ENCODE measurements around the gene CSAG2.

CSAG2 gene

GRCh38 chrX:152663086-152663485 is 46.0 kb downstream of the CSAG2 start:
- DNase-seq (ENCODE audit: low read depth), result no peak

GRCh38 chrX:152658302-152658701 is 50.8 kb downstream of the CSAG2 start:
- DNase-seq (ENCODE audit: low read depth), result no peak

Data from ELR (cell line).